Endothelial cell of umbilical vein (primary cell): ENCODE data around the gene MEPE. TPM values are rescaled to one million over a fixed set of nuclear protein-coding genes. Genes with fewer than 3 reads are reported as not detected.

Experiments used
- BruUV-seq: library from RNA; stranded (reverse); fragments of 400-500 nt; replicated peaks from 2 replicates; lab custom pipeline; 2021; lab: Mats Ljungman, UMichigan
- CTCF ChIA-PET: fragments of 300-600, 350-600 bp; sonication (Branson Sonifier 250); formaldehyde crosslinking; loops from one replicate; lab custom pipeline; 2021; ENCODE audit warnings: antibody characterized with exemption, inconsistent platforms; lab: Charles Lee
- POLR2A ChIA-PET: fragments of 300-600, 350-600 bp; sonication (Branson Sonifier 250); formaldehyde crosslinking; loops from one replicate; lab custom pipeline; 2021; ENCODE audit warnings: antibody characterized with exemption, inconsistent platforms; lab: Charles Lee
- DNase-seq: peaks from one replicate; pipeline ENCODE4 v3.0.0-alpha.2; 2011; ENCODE audit warnings: low read depth, low spot score
- FAIRE-seq: peaks from 2 replicates; lab custom pipeline; 2011; peaks lifted over from hg19 to GRCh38; lab: Jason Lieb, UNC
- H2AFZ ChIP-seq: 2 replicates; pipeline ENCODE4 v1.6.0; 2012; ENCODE audit warnings: low read depth, low read length, control low read depth, inconsistent platforms
- H3K27ac ChIP-seq: 2 replicates; pipeline ENCODE4 v1.5.1; 2011; ENCODE audit warnings: low read depth, mild to moderate bottlenecking, control low read depth, low read length, moderate library complexity; ENCODE audit not compliant: insufficient read depth
- H3K27me3 ChIP-seq, 2 experiments: 2 replicates each; pipeline versions ENCODE4 v1.6.0 to v1.6.1; 2011; ENCODE audit warnings: low read length in 2 of 2, mixed read lengths in 1 of 2; ENCODE audit not compliant: control insufficient read depth in 2 of 2, insufficient read depth in 2 of 2
- H3K36me3 ChIP-seq, 2 experiments: 2 replicates in 1 of 2; 3 replicates in 1 of 2; pipeline ENCODE4 v1.5.1; 2011; ENCODE audit warnings: low read length in 2 of 2, mild to moderate bottlenecking in 1 of 2, moderate library complexity in 1 of 2; ENCODE audit not compliant: control insufficient read depth in 2 of 2, insufficient read depth in 2 of 2; ENCODE audit errors: extremely low read depth in 1 of 2
- H3K4me1 ChIP-seq: 3 replicates; pipeline ENCODE4 v1.5.1; 2011; ENCODE audit warnings: mild to moderate bottlenecking, low read length; ENCODE audit not compliant: control insufficient read depth, insufficient read depth; ENCODE audit errors: extremely low read depth
- H3K4me2 ChIP-seq: 2 replicates; pipeline ENCODE4 v1.6.1; 2011; ENCODE audit warnings: low read length, control low read depth, mixed read lengths; ENCODE audit not compliant: insufficient read depth
- H3K4me3 ChIP-seq, 3 experiments: fragments of 200-600 bp in 1 of 3; sonication (generic), shearing (Covaris generic) in 1 of 3; replicated peaks in 1 of 3; 2 replicates each; pipeline ENCODE4 v1.5.1; 2011 to 2016; ENCODE audit warnings: control low read depth in 3 of 3, low read length in 3 of 3, mild to moderate bottlenecking in 2 of 3, inconsistent platforms in 1 of 3, low read depth in 1 of 3, moderate library complexity in 1 of 3; ENCODE audit not compliant: insufficient read depth in 1 of 3
- H3K79me2 ChIP-seq: 2 replicates; pipeline ENCODE4 v1.6.0; 2012; ENCODE audit warnings: low read length, inconsistent platforms; ENCODE audit not compliant: control insufficient read depth, insufficient read depth
- H3K9ac ChIP-seq: replicated peaks from 2 replicates; pipeline ENCODE3; 2011; ENCODE audit warnings: low read length, control low read depth; ENCODE audit not compliant: insufficient read depth; ENCODE audit errors: extremely low read depth
- H3K9me1 ChIP-seq: replicated peaks from 3 replicates; pipeline ENCODE4 v1.6.0; 2011; ENCODE audit warnings: mild to moderate bottlenecking, low read length; ENCODE audit not compliant: control insufficient read depth, insufficient read depth; ENCODE audit errors: extremely low read depth
- H3K9me3 ChIP-seq: replicated peaks from 2 replicates; pipeline ENCODE4 v1.5.1; 2012; ENCODE audit warnings: low read length, inconsistent platforms; ENCODE audit not compliant: control insufficient read depth, insufficient read depth
- H4K20me1 ChIP-seq: replicated peaks from 2 replicates; pipeline ENCODE3; 2011; ENCODE audit warnings: mild to moderate bottlenecking, low read length; ENCODE audit not compliant: control insufficient read depth, insufficient read depth; ENCODE audit errors: extremely low read depth
- EZH2 ChIP-seq: IDR thresholded peaks from 2 replicates; pipeline ENCODE4 v1.6.1; 2012; ENCODE audit warnings: borderline replicate concordance, low read depth, mild to moderate bottlenecking, moderate library complexity, low read length, inconsistent platforms; ENCODE audit not compliant: severe bottlenecking
- FOS ChIP-seq: IDR thresholded peaks from 2 replicates; pipeline ENCODE4 v1.6.1; 2011; ENCODE audit warnings: mild to moderate bottlenecking, low read length, moderate library complexity, borderline replicate concordance; ENCODE audit not compliant: insufficient read depth
- GATA2 ChIP-seq: IDR thresholded peaks from 2 replicates; pipeline ENCODE4 v1.7.0; 2011; ENCODE audit warnings: low read depth, mild to moderate bottlenecking, moderate library complexity, mixed read lengths, low read length; ENCODE audit not compliant: insufficient read length, insufficient read depth
- JUN ChIP-seq: IDR thresholded peaks from 2 replicates; pipeline ENCODE4 v1.6.1; 2011; ENCODE audit warnings: borderline replicate concordance, low read depth; ENCODE audit not compliant: insufficient read length, insufficient read depth
- MYC ChIP-seq: IDR thresholded peaks from one replicate; pipeline ENCODE4 v1.6.1; 2011; ENCODE audit warnings: mild to moderate bottlenecking, low read depth, low read length
- POLR2A ChIP-seq: IDR thresholded peaks from 2 replicates; pipeline ENCODE4 v1.6.1; 2012; ENCODE audit warnings: low read depth, mild to moderate bottlenecking, control low read depth, low read length
- POLR2AphosphoS5 ChIP-seq: IDR thresholded peaks from 2 replicates; pipeline ENCODE4 v1.6.1; 2012; ENCODE audit warnings: low read depth, mild to moderate bottlenecking, control low read depth, low read length, moderate library complexity; ENCODE audit not compliant: insufficient read depth
- dilution Hi-C: fragments of 300-500 bp; cut with MboI; formaldehyde crosslinking; loops from one replicate; pipeline ENCODE4 v1.15.0; 2019; ENCODE audit warnings: low sequenced_read_pairs; ENCODE audit not compliant: extremely low pct_ligation_motif_present
- intact Hi-C: fragments of 100-400 bp; cut with micrococcal nuclease; formaldehyde crosslinking; loops from one replicate; pipeline ENCODE4 v1.10.0; 2022
- polyA plus RNA-seq, 4 experiments: library from polyadenylated mRNA; depleted of rRNA in 3 of 4; stranded (reverse) in 3 of 4; unstranded in 1 of 4; fragments of >200 nt; gene quantifications; 2 replicates each; pipeline versions ENCODE4 v1.2.1 to v1.2.3, GENCODE V29; 2011 to 2012; ENCODE audit warnings: missing spikeins in 1 of 4
- total RNA-seq: library from RNA; stranded (reverse); gene quantifications from 2 replicates; pipeline ENCODE4 v1.2.3, GENCODE V29; 2021
- TF ChIP-seq, protein P1 (sequence below), 2 donors: IDR thresholded peaks; 1 replicate in 1 of 2; 2 replicates in 1 of 2; pipeline ENCODE4 v1.5.1; 2011; ENCODE audit warnings: low read length in 2 of 2, mild to moderate bottlenecking in 2 of 2, moderate library complexity in 2 of 2, control low read depth in 1 of 2, inconsistent platforms in 1 of 2, low read depth in 1 of 2; ENCODE audit not compliant: insufficient read depth in 1 of 2; ENCODE audit errors: extremely low read depth in 1 of 2
- TF ChIP-seq, protein P2 (sequence below): IDR thresholded peaks from 2 replicates; pipeline ENCODE4 v1.6.1; 2011; ENCODE audit not compliant: insufficient read depth, insufficient read length

Gene MEPE
- total and polyA plus RNA-seq, 2 donors (not counting 3 experiments of a cell fraction or from before 2014, with no cell fraction given), result not detected

DNA sequence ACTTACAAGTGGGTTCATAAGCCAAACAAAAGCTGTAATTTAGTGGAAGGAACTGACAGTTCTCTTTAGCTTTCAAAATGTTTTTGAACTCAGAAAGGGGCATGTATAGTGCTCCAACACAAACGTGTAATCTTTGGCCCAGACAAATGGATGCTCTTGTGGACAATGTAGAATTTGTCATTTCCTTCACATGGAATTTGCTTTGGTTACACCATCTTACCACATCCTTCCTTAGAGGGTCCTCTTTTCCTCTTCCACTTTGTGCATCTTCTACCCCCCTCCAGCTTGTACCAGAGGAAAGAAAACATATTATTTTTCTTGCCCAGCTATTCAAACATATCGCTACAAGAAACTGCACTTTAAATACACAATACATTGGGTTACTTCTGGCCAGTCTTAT lies 42.4 kb downstream of the MEPE start:
- no peaks in the 10 kb centered on the region for H3K27me3 ChIP-seq
- FAIRE-seq, result no peak
- BruUV-seq, result no TSS peak
- no peaks in the 10 kb centered on the region for H3K79me2 ChIP-seq
- peak overlapping the region; percentile 24 for H2AFZ ChIP-seq
- ChIA-PET POLR2A (no interaction called here), CTCF (interaction anchor here (1.0 kb wide), 1 partner anchor 331 kb away, joined by 3 read pairs; no protein-coding TSS in a partner anchor)
- dilution Hi-C loops, result no loop called here
- peak overlapping the region; percentile 18 for H3K27ac ChIP-seq
- H4K20me1 ChIP-seq, result no peaks in the 10 kb centered on the region
- peaks cover 8% of the 10 kb centered on the region for H3K4me1 ChIP-seq
- H3K9me3 ChIP-seq, result no peaks in the 10 kb centered on the region
- peak overlapping the region; percentile 17 for H3K4me2 ChIP-seq
- no peak for DNase-seq
- no peak overlapping the region for H3K9ac ChIP-seq
- no peak overlapping the region for H3K4me3 ChIP-seq
- intact Hi-C loops, result no loop called here
- H3K9me1 ChIP-seq, result no peaks in the 10 kb centered on the region
- peak; percentile 37 for TF ChIP-seq FOS
- TF ChIP-seq POLR2A, result no peak
- peak; percentile 16 for TF ChIP-seq GATA2
- no peaks in the 10 kb centered on the region for H3K36me3 ChIP-seq

DNA sequence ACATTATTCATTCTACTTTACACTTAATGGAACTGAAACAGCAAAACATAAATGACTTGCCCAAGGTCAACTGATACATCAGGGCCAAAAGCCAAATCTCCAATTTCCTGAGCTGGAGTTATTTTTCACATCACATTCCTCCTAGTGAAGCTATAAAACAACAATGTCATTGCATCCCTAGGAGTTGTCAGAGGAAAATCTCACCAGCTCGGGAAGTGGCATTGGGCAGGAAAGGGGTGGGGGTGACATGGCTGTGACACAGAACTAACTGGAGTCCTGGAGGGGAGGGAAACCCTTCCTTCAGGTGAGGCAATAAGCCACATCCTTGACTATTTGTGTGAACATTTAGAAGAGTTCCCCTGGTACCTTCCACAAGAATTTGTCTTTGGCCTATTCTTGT lies 47.3 kb downstream of the MEPE start:
- Histone ChIP-seq H3K79me2 (no peaks in the 10 kb centered on the region), H3K4me3 (no peak overlapping the region), H4K20me1 (no peaks in the 10 kb centered on the region), H2AFZ (no peak overlapping the region), H3K36me3 (no peaks in the 10 kb centered on the region), H3K4me1 (peaks cover 5% of the 10 kb centered on the region), H3K9me1 (no peaks in the 10 kb centered on the region), H3K4me2 (no peak overlapping the region), H3K27ac (no peak overlapping the region), H3K9ac (no peak overlapping the region), H3K27me3 (no peaks in the 10 kb centered on the region), H3K9me3 (no peaks in the 10 kb centered on the region)
- DNase-seq, result no peak
- TF ChIP-seq POLR2AphosphoS5 (no peak), POLR2A (no peak), JUN (no peak), GATA2 (no peak), FOS (no peak), MYC (no peak), EZH2 (no peak)
- TF ChIP-seq, protein P1, sequence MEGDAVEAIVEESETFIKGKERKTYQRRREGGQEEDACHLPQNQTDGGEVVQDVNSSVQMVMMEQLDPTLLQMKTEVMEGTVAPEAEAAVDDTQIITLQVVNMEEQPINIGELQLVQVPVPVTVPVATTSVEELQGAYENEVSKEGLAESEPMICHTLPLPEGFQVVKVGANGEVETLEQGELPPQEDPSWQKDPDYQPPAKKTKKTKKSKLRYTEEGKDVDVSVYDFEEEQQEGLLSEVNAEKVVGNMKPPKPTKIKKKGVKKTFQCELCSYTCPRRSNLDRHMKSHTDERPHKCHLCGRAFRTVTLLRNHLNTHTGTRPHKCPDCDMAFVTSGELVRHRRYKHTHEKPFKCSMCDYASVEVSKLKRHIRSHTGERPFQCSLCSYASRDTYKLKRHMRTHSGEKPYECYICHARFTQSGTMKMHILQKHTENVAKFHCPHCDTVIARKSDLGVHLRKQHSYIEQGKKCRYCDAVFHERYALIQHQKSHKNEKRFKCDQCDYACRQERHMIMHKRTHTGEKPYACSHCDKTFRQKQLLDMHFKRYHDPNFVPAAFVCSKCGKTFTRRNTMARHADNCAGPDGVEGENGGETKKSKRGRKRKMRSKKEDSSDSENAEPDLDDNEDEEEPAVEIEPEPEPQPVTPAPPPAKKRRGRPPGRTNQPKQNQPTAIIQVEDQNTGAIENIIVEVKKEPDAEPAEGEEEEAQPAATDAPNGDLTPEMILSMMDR (IDR thresholded peaks at IDR 0.05; ENCODE audit: extremely low read depth in 1 of 2, insufficient read depth in 1 of 2, low read depth in 1 of 2, low read length in 2 of 2), result no peak
- TF ChIP-seq, protein P2, sequence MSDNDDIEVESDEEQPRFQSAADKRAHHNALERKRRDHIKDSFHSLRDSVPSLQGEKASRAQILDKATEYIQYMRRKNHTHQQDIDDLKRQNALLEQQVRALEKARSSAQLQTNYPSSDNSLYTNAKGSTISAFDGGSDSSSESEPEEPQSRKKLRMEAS, result no peak
- ChIA-PET CTCF (interaction anchor here (1.4 kb wide), 1 partner anchor 94 kb away, joined by 4 read pairs; no protein-coding TSS in a partner anchor), POLR2A (no interaction called here)
- BruUV-seq, result no TSS peak
- no peak for FAIRE-seq
- intact Hi-C loops (no loop called here), dilution Hi-C loops (no loop called here)
